Measurements from ENCODE around the gene C20orf204.

The C20orf204 gene

DNA sequence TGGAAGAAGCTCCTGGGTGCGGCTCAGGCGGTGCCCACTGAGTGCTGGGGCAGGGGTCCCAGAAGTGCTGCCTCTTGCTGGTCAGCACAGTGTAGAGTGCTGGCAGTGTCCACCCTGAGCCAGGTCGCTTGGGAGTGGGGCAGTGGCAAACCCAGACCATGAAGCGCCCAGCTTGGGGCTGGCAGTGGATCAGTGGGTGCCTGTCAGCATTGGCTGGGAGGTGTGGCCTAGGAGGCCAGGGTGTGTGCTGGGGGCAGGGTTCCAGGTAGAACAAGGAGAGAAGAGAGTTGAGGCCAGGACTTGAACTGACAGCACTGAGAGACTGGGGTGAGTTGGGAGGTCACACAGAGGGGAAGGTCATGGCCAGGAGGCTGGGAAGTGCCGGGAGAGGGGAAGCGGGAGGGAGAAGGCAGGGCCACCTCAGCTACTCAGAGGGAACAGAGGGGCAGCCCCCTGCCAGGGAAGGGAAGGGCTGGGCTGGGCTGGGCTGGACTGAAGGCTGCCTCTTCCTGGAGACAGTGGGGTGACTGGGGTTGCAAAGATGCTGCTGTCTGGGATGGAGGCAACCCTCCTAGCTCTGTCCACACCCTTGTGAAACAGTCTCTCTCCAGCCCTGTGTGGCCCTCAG is 31.1 kb downstream of the C20orf204 start:
- no peaks in the 10 kb centered on the region for H3K9me3 ChIP-seq (ENCODE audit: control insufficient read depth, low read length)
- H3K4me1 ChIP-seq (ENCODE audit: control insufficient read depth, insufficient read depth, low read length, poor library complexity, severe bottlenecking), result peaks cover 51% of the 10 kb centered on the region
- peak overlapping the region; percentile 3 for H3K27ac ChIP-seq (ENCODE audit: insufficient read depth, low read length, poor library complexity, severe bottlenecking)
- no peak for DNase-seq
- no peaks in the 10 kb centered on the region for H3K27me3 ChIP-seq (replicated peaks; ENCODE audit: control insufficient read depth, insufficient read depth, low read length, poor library complexity, severe bottlenecking)
- peaks cover 4% of the 10 kb centered on the region for H3K36me3 ChIP-seq (ENCODE audit: control insufficient read depth, insufficient read depth, low read length)
- H3K4me3 ChIP-seq (ENCODE audit: insufficient read depth, low read depth, low read length, poor library complexity, severe bottlenecking), result no peak overlapping the region

DNA sequence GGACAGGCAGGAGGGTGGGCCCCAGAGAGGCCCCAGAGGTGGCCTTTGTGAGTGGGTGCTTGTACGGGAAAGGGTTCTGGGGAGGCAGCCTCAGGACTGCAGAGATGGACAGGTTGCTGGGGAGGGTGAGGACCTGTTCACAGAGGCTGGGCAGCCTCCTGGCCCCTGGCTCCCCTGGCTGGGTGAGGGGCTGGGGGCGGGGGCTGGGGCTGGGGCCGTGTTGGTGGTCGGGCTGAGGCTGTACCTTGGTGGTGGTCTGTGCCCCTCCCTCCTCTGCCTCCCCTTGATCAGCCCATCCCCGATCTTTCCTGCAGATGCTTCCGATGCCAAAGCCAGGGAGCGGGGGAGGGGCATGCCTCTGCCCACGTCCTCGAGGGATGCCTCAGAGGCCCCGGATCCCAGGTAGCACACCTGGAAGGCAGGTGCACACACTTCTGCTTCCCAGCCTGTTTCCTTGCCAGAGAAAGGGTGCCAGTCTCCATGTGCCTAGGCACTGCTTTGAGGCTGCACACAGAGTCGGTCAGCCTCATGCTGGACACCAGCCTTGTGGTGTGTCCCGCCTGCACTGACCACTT is 31.8 kb downstream of the C20orf204 start:
- Histone ChIP-seq H3K4me3 (ENCODE audit: insufficient read depth, low read depth, low read length, poor library complexity, severe bottlenecking) (no peak overlapping the region), H3K36me3 (ENCODE audit: control insufficient read depth, insufficient read depth, low read length) (peaks cover 10% of the 10 kb centered on the region), H3K4me1 (ENCODE audit: control insufficient read depth, insufficient read depth, low read length, poor library complexity, severe bottlenecking) (peaks cover 48% of the 10 kb centered on the region), H3K9me3 (ENCODE audit: control insufficient read depth, low read length) (no peaks in the 10 kb centered on the region), H3K27me3 (replicated peaks; ENCODE audit: control insufficient read depth, insufficient read depth, low read length, poor library complexity, severe bottlenecking) (no peaks in the 10 kb centered on the region), H3K27ac (ENCODE audit: insufficient read depth, low read length, poor library complexity, severe bottlenecking) (no peak overlapping the region)
- no peak for DNase-seq

GRCh38 chr20:64068386-64069208 is 32.6 kb downstream of the C20orf204 start:
- no peak overlapping the region for H3K4me3 ChIP-seq (ENCODE audit: insufficient read depth, low read depth, low read length, poor library complexity, severe bottlenecking)
- H3K9me3 ChIP-seq (ENCODE audit: control insufficient read depth, low read length), result no peaks in the 10 kb centered on the region
- no peak for DNase-seq
- H3K36me3 ChIP-seq (ENCODE audit: control insufficient read depth, insufficient read depth, low read length), result peaks cover 18% of the 10 kb centered on the region
- no peaks in the 10 kb centered on the region for H3K27me3 ChIP-seq (replicated peaks; ENCODE audit: control insufficient read depth, insufficient read depth, low read length, poor library complexity, severe bottlenecking)
- H3K27ac ChIP-seq (ENCODE audit: insufficient read depth, low read length, poor library complexity, severe bottlenecking), result no peak overlapping the region
- H3K4me1 ChIP-seq (ENCODE audit: control insufficient read depth, insufficient read depth, low read length, poor library complexity, severe bottlenecking), result peaks cover 43% of the 10 kb centered on the region

DNA sequence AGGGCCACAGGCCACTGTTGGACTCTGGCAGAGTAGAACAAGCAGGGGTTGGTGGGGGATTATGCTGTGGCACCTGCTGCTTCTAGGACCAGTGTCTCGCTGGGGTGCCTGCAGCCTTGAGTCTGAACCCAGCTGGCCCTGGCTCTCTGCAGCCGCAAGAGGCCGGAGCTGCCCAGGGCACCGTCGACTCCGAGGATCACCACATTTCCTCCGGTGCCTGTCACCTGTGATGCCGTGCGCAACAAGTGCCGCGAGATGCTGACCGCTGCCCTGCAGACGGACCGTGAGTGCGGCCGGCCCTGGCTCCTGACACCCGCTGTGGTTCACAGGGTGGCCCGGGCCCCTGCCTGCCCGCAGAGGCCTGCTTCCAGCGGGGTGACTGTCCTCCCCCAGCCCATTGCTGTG is 33.2 kb downstream of the C20orf204 start:
- Histone ChIP-seq H3K27me3 (replicated peaks; ENCODE audit: control insufficient read depth, insufficient read depth, low read length, poor library complexity, severe bottlenecking) (no peaks in the 10 kb centered on the region), H3K4me3 (ENCODE audit: insufficient read depth, low read depth, low read length, poor library complexity, severe bottlenecking) (no peak overlapping the region), H3K36me3 (ENCODE audit: control insufficient read depth, insufficient read depth, low read length) (peaks cover 24% of the 10 kb centered on the region), H3K4me1 (ENCODE audit: control insufficient read depth, insufficient read depth, low read length, poor library complexity, severe bottlenecking) (peaks cover 36% of the 10 kb centered on the region), H3K9me3 (ENCODE audit: control insufficient read depth, low read length) (no peaks in the 10 kb centered on the region), H3K27ac (ENCODE audit: insufficient read depth, low read length, poor library complexity, severe bottlenecking) (no peak overlapping the region)
- no peak for DNase-seq

DNA sequence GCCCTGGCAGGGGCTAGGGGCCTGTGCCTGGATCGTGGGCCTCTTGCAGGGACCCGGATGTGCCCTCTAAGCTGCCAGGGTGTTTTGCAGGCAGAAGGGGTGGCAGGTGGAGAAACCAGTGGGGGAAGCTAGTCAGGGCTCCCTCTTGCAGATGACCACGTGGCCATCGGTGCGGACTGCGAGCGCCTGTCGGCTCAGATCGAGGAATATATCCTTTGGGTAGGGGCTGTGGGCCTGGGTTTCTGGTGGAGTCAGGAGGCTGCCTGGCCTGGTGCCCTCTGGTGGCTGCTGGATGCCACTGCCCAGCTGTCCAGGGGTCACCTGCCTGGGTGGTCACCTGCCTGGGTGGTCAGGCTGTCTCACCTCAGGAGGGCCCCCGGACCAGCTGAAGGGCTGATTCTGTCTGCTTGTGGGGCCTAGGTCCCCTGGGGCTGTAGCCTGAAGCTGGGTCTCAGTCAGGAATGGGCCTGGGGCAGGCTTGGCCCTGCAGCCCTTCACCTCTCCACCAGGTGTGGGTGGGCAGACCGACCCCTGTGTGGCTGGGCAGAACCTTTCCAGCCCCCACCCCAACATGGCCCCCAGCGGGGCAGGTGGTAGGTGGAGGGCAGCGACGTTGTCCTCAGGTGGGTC is 33.7 kb downstream of the C20orf204 start:
- H3K4me1 ChIP-seq (ENCODE audit: control insufficient read depth, insufficient read depth, low read length, poor library complexity, severe bottlenecking), result peaks cover 31% of the 10 kb centered on the region

GRCh38 chr20:64070244-64070993 is 34.4 kb downstream of the C20orf204 start:
- Histone ChIP-seq H3K36me3 (ENCODE audit: control insufficient read depth, insufficient read depth, low read length) (peaks cover 36% of the 10 kb centered on the region), H3K4me3 (ENCODE audit: insufficient read depth, low read depth, low read length, poor library complexity, severe bottlenecking) (no peak overlapping the region), H3K27me3 (replicated peaks; ENCODE audit: control insufficient read depth, insufficient read depth, low read length, poor library complexity, severe bottlenecking) (no peaks in the 10 kb centered on the region), H3K4me1 (ENCODE audit: control insufficient read depth, insufficient read depth, low read length, poor library complexity, severe bottlenecking) (peaks cover 27% of the 10 kb centered on the region), H3K27ac (ENCODE audit: insufficient read depth, low read length, poor library complexity, severe bottlenecking) (no peak overlapping the region), H3K9me3 (ENCODE audit: control insufficient read depth, low read length) (no peaks in the 10 kb centered on the region)
- no peak for DNase-seq

More for the DNA sequence above, 33.7 kb downstream of the C20orf204 start:
- Histone ChIP-seq H3K9me3 (ENCODE audit: control insufficient read depth, low read length) (no peaks in the 10 kb centered on the region), H3K27ac (ENCODE audit: insufficient read depth, low read length, poor library complexity, severe bottlenecking) (no peak overlapping the region), H3K27me3 (replicated peaks; ENCODE audit: control insufficient read depth, insufficient read depth, low read length, poor library complexity, severe bottlenecking) (no peaks in the 10 kb centered on the region), H3K4me3 (ENCODE audit: insufficient read depth, low read depth, low read length, poor library complexity, severe bottlenecking) (no peak overlapping the region), H3K36me3 (ENCODE audit: control insufficient read depth, insufficient read depth, low read length) (peaks cover 29% of the 10 kb centered on the region)
- no peak for DNase-seq

- DNase-seq, result no peak
- Histone ChIP-seq H3K4me3 (ENCODE audit: insufficient read depth, low read depth, low read length, poor library complexity, severe bottlenecking) (no peak overlapping the region), H3K9me3 (ENCODE audit: control insufficient read depth, low read length) (no peaks in the 10 kb centered on the region), H3K4me1 (ENCODE audit: control insufficient read depth, insufficient read depth, low read length, poor library complexity, severe bottlenecking) (peaks cover 20% of the 10 kb centered on the region), H3K27ac (ENCODE audit: insufficient read depth, low read length, poor library complexity, severe bottlenecking) (no peak overlapping the region), H3K36me3 (ENCODE audit: control insufficient read depth, insufficient read depth, low read length) (peaks cover 45% of the 10 kb centered on the region), H3K27me3 (replicated peaks; ENCODE audit: control insufficient read depth, insufficient read depth, low read length, poor library complexity, severe bottlenecking) (no peaks in the 10 kb centered on the region)
These were observed 35.7 kb downstream of the C20orf204 start for GRCh38 chr20:64071341-64072332.

GRCh38 chr20:64072498-64073063 is 36.6 kb downstream of the C20orf204 start:
- Histone ChIP-seq H3K27ac (ENCODE audit: insufficient read depth, low read length, poor library complexity, severe bottlenecking) (no peak overlapping the region), H3K27me3 (replicated peaks; ENCODE audit: control insufficient read depth, insufficient read depth, low read length, poor library complexity, severe bottlenecking) (no peaks in the 10 kb centered on the region), H3K4me3 (ENCODE audit: insufficient read depth, low read depth, low read length, poor library complexity, severe bottlenecking) (no peak overlapping the region), H3K4me1 (ENCODE audit: control insufficient read depth, insufficient read depth, low read length, poor library complexity, severe bottlenecking) (peaks cover 19% of the 10 kb centered on the region), H3K36me3 (ENCODE audit: control insufficient read depth, insufficient read depth, low read length) (peaks cover 45% of the 10 kb centered on the region), H3K9me3 (ENCODE audit: control insufficient read depth, low read length) (no peaks in the 10 kb centered on the region)
- DNase-seq, result no peak

Data from effector memory CD4-positive, alpha-beta T cell (primary cell).